Endodermal cell (in vitro differentiated cells): ENCODE data around the gene CRCP. TPM values are rescaled to one million over a fixed set of nuclear protein-coding genes. Genes with fewer than 3 reads are reported as not detected.

ENCODE experiments used
- DNase-seq: peaks from one replicate; pipeline ENCODE4 v3.0.0-alpha.2; 2017
- H3K27ac ChIP-seq: 2 replicates; pipeline ENCODE4 v1.5.1; 2013; ENCODE audit warnings: mild to moderate bottlenecking, low read depth, low read length, moderate library complexity
- H3K27me3 ChIP-seq: 2 replicates; pipeline ENCODE4 v1.6.1; 2013; ENCODE audit warnings: mild to moderate bottlenecking, low read length, moderate library complexity; ENCODE audit not compliant: insufficient read depth, control insufficient read depth, poor library complexity, severe bottlenecking
- H3K36me3 ChIP-seq: 2 replicates; pipeline ENCODE4 v1.7.0; 2013; ENCODE audit warnings: mild to moderate bottlenecking, low read length, moderate library complexity; ENCODE audit not compliant: control insufficient read depth, insufficient read depth
- H3K4me1 ChIP-seq: one replicate; pipeline ENCODE4 v1.7.0; 2013; ENCODE audit warnings: low read length; ENCODE audit not compliant: control insufficient read depth, insufficient read depth
- H3K4me3 ChIP-seq: 2 replicates; pipeline ENCODE4 v1.5.1; 2013; ENCODE audit warnings: mild to moderate bottlenecking, low read length, moderate library complexity
- H3K9ac ChIP-seq: 2 replicates; pipeline ENCODE4 v1.6.1; 2013; ENCODE audit warnings: mild to moderate bottlenecking, low read length, moderate library complexity; ENCODE audit not compliant: poor library complexity, severe bottlenecking; ENCODE audit errors: extremely low read depth
- H3K9me3 ChIP-seq: 2 replicates; pipeline ENCODE4 v1.6.1; 2013; ENCODE audit warnings: mild to moderate bottlenecking, low read length, moderate library complexity; ENCODE audit not compliant: control insufficient read depth
- H3K27ac Mint-ChIP-seq: 2 replicates; pipeline ENCODE4 v1.8.0; 2020; ENCODE audit warnings: mixed read lengths
- H3K27me3 Mint-ChIP-seq: 2 replicates; pipeline ENCODE4 v1.8.0; 2021; ENCODE audit warnings: mild to moderate bottlenecking, mixed read lengths; ENCODE audit not compliant: insufficient read depth
- H3K36me3 Mint-ChIP-seq: 2 replicates; pipeline ENCODE4 v1.8.0; 2020; ENCODE audit warnings: low read depth, mixed read lengths
- H3K4me1 Mint-ChIP-seq: 2 replicates; pipeline ENCODE4 v1.8.0; 2020; ENCODE audit warnings: mixed read lengths
- H3K4me3 Mint-ChIP-seq: 2 replicates; pipeline ENCODE4 v1.8.0; 2020; ENCODE audit warnings: mild to moderate bottlenecking, moderate library complexity, mixed read lengths
- H3K9me3 Mint-ChIP-seq: 2 replicates; pipeline ENCODE4 v1.8.0; 2020; ENCODE audit warnings: mild to moderate bottlenecking, mixed read lengths
- CTCF ChIP-seq: fragments of 200-600 bp; sonication (generic); conservative IDR thresholded peaks from 2 replicates; pipeline ENCODE4 v1.5.0; 2021; ENCODE audit warnings: antibody characterized with exemption, mild to moderate bottlenecking
- WGBS, 2 experiments: methylation state at CpG; one replicate each; pipeline versions ENCODE4 v1.1.5 to v1.1.7; 2013; ENCODE audit warnings: missing lambda C conversion rate in 2 of 2, mixed read lengths in 1 of 2; ENCODE audit not compliant: insufficient coverage in 1 of 2, insufficient read length in 1 of 2; 5-methylcytosine and 5-hydroxymethylcytosine counted together
- total RNA-seq, 2 donors: library from RNA; stranded (reverse); fragmentation: NEBNext Ultra II Directional in 1 of 2; extraction: Animal tissue kit (Norgen Biotek cat#: 25700) in 1 of 2; gene quantifications; 2 replicates in 1 of 2; 3 replicates in 1 of 2; pipeline ENCODE4 v1.2.1, GENCODE V29; 2021

CRCP gene
- total RNA-seq, 2 donors from 2014 or later = 25.9 to 27.8 TPM

- WGBS, 2 experiments = 91 to 92% methylated on average over 2 of the region's 2 CpGs
- H3K27me3 ChIP-seq = no peaks in the 10 kb centered on the region
- peaks cover 3% of the 10 kb centered on the region for H3K4me1 Mint-ChIP-seq
Measured at GRCh38 chr7:66188645-66189044, 74.0 kb downstream of the CRCP start.

GRCh38 chr7:66189695-66190503 is 75.3 kb downstream of the CRCP start:
- Mint-ChIP-seq H3K27me3 (peaks cover 7% of the 10 kb centered on the region), H3K36me3 (peaks cover 3% of the 10 kb centered on the region), H3K27ac (no peak overlapping the region), H3K9me3 (peaks cover 23% of the 10 kb centered on the region), H3K4me3 (no peak overlapping the region), H3K4me1 (no peaks in the 10 kb centered on the region)
- no peak for TF ChIP-seq CTCF
- DNase-seq = no peak
- Histone ChIP-seq H3K4me3 (no peak overlapping the region), H3K27me3 (no peaks in the 10 kb centered on the region), H3K4me1 (no peaks in the 10 kb centered on the region), H3K36me3 (no peaks in the 10 kb centered on the region), H3K9me3 (no peaks in the 10 kb centered on the region), H3K9ac (no peak overlapping the region), H3K27ac (no peak overlapping the region)
- WGBS, 2 experiments = 88 to 95% methylated on average over 5 to 7 of the region's 7 CpGs

More at GRCh38 chr7:66188645-66189044, 74.0 kb downstream of the CRCP start:
- no peak for DNase-seq
- TF ChIP-seq CTCF = no peak
- Histone ChIP-seq H3K9me3 (no peaks in the 10 kb centered on the region), H3K27ac (no peak overlapping the region), H3K4me3 (no peak overlapping the region), H3K36me3 (no peaks in the 10 kb centered on the region), H3K9ac (no peak overlapping the region), H3K4me1 (no peaks in the 10 kb centered on the region)
- Mint-ChIP-seq H3K27ac (no peak overlapping the region), H3K4me3 (no peak overlapping the region), H3K36me3 (peaks cover 3% of the 10 kb centered on the region), H3K27me3 (peaks cover 6% of the 10 kb centered on the region), H3K9me3 (peaks cover 26% of the 10 kb centered on the region)

- Mint-ChIP-seq H3K27ac (no peak overlapping the region), H3K27me3 (peaks cover 9% of the 10 kb centered on the region), H3K9me3 (peaks cover 19% of the 10 kb centered on the region), H3K4me3 (no peak overlapping the region), H3K36me3 (peaks cover 3% of the 10 kb centered on the region), H3K4me1 (no peaks in the 10 kb centered on the region)
- WGBS, 2 experiments = 82 to 90% methylated on average over 4 to 5 of the region's 5 CpGs
- H3K9ac ChIP-seq = no peak overlapping the region
- no peak overlapping the region for H3K27ac ChIP-seq
- H3K9me3 ChIP-seq = no peaks in the 10 kb centered on the region
- TF ChIP-seq CTCF = no peak
- H3K27me3 ChIP-seq = no peaks in the 10 kb centered on the region
- no peaks in the 10 kb centered on the region for H3K36me3 ChIP-seq
- H3K4me3 ChIP-seq = no peak overlapping the region
- DNase-seq = no peak
- no peaks in the 10 kb centered on the region for H3K4me1 ChIP-seq
Measured at GRCh38 chr7:66190504-66190857, 75.8 kb downstream of the CRCP start.
